A673 (cell line): Measurements from ENCODE around the gene CHAT. TPM values are rescaled to one million over a fixed set of nuclear protein-coding genes. Genes with fewer than 3 reads are reported as not detected.

Experiments
- BruUV-seq: library from RNA; stranded (reverse); fragments of 400-500 nt; replicated peaks from 2 replicates; lab custom pipeline; 2021; lab: Mats Ljungman, UMichigan
- CTCF ChIA-PET: fragments of 300-600 bp; sonication (Branson Sonifier 250); formaldehyde crosslinking; loops from one replicate; lab custom pipeline; 2022; ENCODE audit warnings: antibody characterized with exemption; lab: Charles Lee
- POLR2A ChIA-PET: fragments of 300-600 bp; sonication (Branson Sonifier 250); formaldehyde crosslinking; loops from one replicate; lab custom pipeline; 2022; ENCODE audit warnings: antibody characterized with exemption; ENCODE audit not compliant: low non-redundant PET; lab: Charles Lee
- DNase-seq: peaks from one replicate; pipeline ENCODE4 v3.0.0-alpha.2; 2015; ENCODE audit warnings: low spot score
- H3K27ac ChIP-seq: fragments of 200-600 bp; sonication (generic); 2 replicates; pipeline ENCODE4 v1.5.1; 2016; ENCODE audit warnings: mixed run types, low read depth, mild to moderate bottlenecking, mixed read lengths, antibody characterized with exemption, low read length; ENCODE audit not compliant: poor library complexity, severe bottlenecking
- H3K27me3 ChIP-seq: fragments of 200-600 bp; sonication (generic); replicated peaks from 2 replicates; pipeline ENCODE4 v1.6.1; 2017; ENCODE audit warnings: mixed run types, low read depth, mild to moderate bottlenecking, mixed read lengths, antibody characterized with exemption, low read length; ENCODE audit not compliant: insufficient read depth, poor library complexity
- H3K36me3 ChIP-seq: fragments of 200-600 bp; sonication (generic); 2 replicates; pipeline ENCODE4 v1.6.1; 2016; ENCODE audit warnings: mixed run types, mild to moderate bottlenecking, mixed read lengths, antibody characterized with exemption, low read length; ENCODE audit not compliant: insufficient read depth, poor library complexity, severe bottlenecking
- H3K4me1 ChIP-seq: fragments of 200-600 bp; sonication (generic); 2 replicates; pipeline ENCODE4 v1.6.1; 2017; ENCODE audit warnings: mixed run types, mild to moderate bottlenecking, mixed read lengths, antibody characterized with exemption, low read length; ENCODE audit not compliant: insufficient read depth, poor library complexity, severe bottlenecking
- H3K4me3 ChIP-seq: fragments of 200-600 bp; sonication (generic); 2 replicates; pipeline ENCODE4 v1.5.1; 2016; ENCODE audit warnings: low read depth, mixed run types, mild to moderate bottlenecking, mixed read lengths, low read length; ENCODE audit not compliant: poor library complexity, severe bottlenecking
- H3K9me3 ChIP-seq: fragments of 200-600 bp; sonication (generic); 2 replicates; pipeline ENCODE4 v1.6.1; 2016; ENCODE audit warnings: mixed run types, low read depth, mild to moderate bottlenecking, mixed read lengths, antibody characterized with exemption, low read length; ENCODE audit not compliant: poor library complexity, severe bottlenecking
- CTCF ChIP-seq: fragments of 300-800, 200-600 bp; sonication (generic); conservative IDR thresholded peaks from 2 replicates; pipeline ENCODE4 v1.5.1; 2017; ENCODE audit warnings: low read depth, mild to moderate bottlenecking, antibody characterized with exemption, low read length, moderate library complexity, mixed read lengths
- EZH2 ChIP-seq: fragments of 200-600 bp; sonication (generic); IDR thresholded peaks from 2 replicates; pipeline ENCODE4 v1.6.1; 2017; ENCODE audit warnings: borderline replicate concordance, low read depth, mild to moderate bottlenecking, mixed read lengths, antibody characterized with exemption, low read length; ENCODE audit not compliant: poor library complexity, severe bottlenecking
- intact Hi-C: fragments of 100-400 bp; cut with micrococcal nuclease; formaldehyde crosslinking; loops from one replicate; pipeline ENCODE4 v1.10.0; 2022; ENCODE audit not compliant: unreplicated experiment
- total RNA-seq: library from RNA; stranded (reverse); gene quantifications from 2 replicates; pipeline ENCODE4 v1.2.3, GENCODE V29; 2021

CHAT gene
- total RNA-seq, 1 experiment from 2014 or later = 0.56 TPM

GRCh38 chr10:49634069-49634660, 20.3 kb downstream of the CHAT start:
- Histone ChIP-seq H3K9me3 (no peaks in the 10 kb centered on the region), H3K36me3 (no peaks in the 10 kb centered on the region), H3K4me1 (peaks cover 14% of the 10 kb centered on the region), H3K4me3 (no peak overlapping the region), H3K27me3 (peaks cover 17% of the 10 kb centered on the region), H3K27ac (no peak overlapping the region)
- ChIA-PET CTCF (no interaction called here), POLR2A (no interaction called here)
- TF ChIP-seq EZH2 = no peak
- DNase-seq = no peak
- no TSS peak for BruUV-seq
- intact Hi-C loops = no loop called here

- ChIA-PET POLR2A (no interaction called here), CTCF (no interaction called here)
- Histone ChIP-seq H3K27ac (no peak overlapping the region), H3K9me3 (no peaks in the 10 kb centered on the region), H3K27me3 (peaks cover 15% of the 10 kb centered on the region), H3K4me3 (no peak overlapping the region), H3K36me3 (no peaks in the 10 kb centered on the region), H3K4me1 (peaks cover 7% of the 10 kb centered on the region)
- no peak for DNase-seq
- TF ChIP-seq EZH2 (no peak), CTCF (no peak)
- intact Hi-C loops = no loop called here
- BruUV-seq = no TSS peak
These were observed 28.5 kb downstream of the CHAT start for GRCh38 chr10:49642311-49642710.

- no peak overlapping the region for H3K27ac ChIP-seq
- no peak for TF ChIP-seq EZH2
- no peak for TF ChIP-seq CTCF
- POLR2A ChIA-PET = no interaction called here
- BruUV-seq = no TSS peak
- H3K4me3 ChIP-seq = no peak overlapping the region
- CTCF ChIA-PET = no interaction called here
- no peaks in the 10 kb centered on the region for H3K9me3 ChIP-seq
- peaks cover 13% of the 10 kb centered on the region for H3K4me1 ChIP-seq
- intact Hi-C loops = no loop called here
- no peak for DNase-seq
- H3K36me3 ChIP-seq = no peaks in the 10 kb centered on the region
- peaks cover 4% of the 10 kb centered on the region for H3K27me3 ChIP-seq
These were observed 29.6 kb downstream of the CHAT start for GRCh38 chr10:49643241-49644034.
